Adrenal gland (tissue), 5 donors: ENCODE measurements around the gene CEP250.

Experiments
- POLR2A ChIP-seq, 2 donors: fragments of 450-650 bp; IDR thresholded peaks; one replicate each; pipeline ENCODE4 v1.6.1; 2017; ENCODE audit warnings: antibody characterized with exemption in 2 of 2, mild to moderate bottlenecking in 2 of 2, moderate library complexity in 1 of 2
- TF ChIP-seq, protein P1 (sequence below), 6 experiments: fragments of 450-650 bp in 4 of 6; fragments of 200-600 bp in 2 of 6; sonication (generic) in 1 of 6; IDR thresholded peaks; 1 replicate in 5 of 6; 2 replicates in 1 of 6; pipeline versions ENCODE4 v1.5.1 to v1.8.0; 2016 to 2021; ENCODE audit warnings: antibody characterized with exemption in 6 of 6, mild to moderate bottlenecking in 2 of 6, moderate library complexity in 1 of 6
- donor health status: DM: no; HTN: no; CAD: no.

GRCh38 chr20:35463455-35464300 lies 8.3 kb downstream of the CEP250 start:
- TF ChIP-seq, protein P1, sequence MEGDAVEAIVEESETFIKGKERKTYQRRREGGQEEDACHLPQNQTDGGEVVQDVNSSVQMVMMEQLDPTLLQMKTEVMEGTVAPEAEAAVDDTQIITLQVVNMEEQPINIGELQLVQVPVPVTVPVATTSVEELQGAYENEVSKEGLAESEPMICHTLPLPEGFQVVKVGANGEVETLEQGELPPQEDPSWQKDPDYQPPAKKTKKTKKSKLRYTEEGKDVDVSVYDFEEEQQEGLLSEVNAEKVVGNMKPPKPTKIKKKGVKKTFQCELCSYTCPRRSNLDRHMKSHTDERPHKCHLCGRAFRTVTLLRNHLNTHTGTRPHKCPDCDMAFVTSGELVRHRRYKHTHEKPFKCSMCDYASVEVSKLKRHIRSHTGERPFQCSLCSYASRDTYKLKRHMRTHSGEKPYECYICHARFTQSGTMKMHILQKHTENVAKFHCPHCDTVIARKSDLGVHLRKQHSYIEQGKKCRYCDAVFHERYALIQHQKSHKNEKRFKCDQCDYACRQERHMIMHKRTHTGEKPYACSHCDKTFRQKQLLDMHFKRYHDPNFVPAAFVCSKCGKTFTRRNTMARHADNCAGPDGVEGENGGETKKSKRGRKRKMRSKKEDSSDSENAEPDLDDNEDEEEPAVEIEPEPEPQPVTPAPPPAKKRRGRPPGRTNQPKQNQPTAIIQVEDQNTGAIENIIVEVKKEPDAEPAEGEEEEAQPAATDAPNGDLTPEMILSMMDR (IDR thresholded peaks at IDR 0.05) = peak; percentile 64 to 81 (median 77)
- no peak for TF ChIP-seq POLR2A (IDR thresholded peaks at IDR 0.05)
